Esophagus muscularis mucosa (tissue), 4 donors: ENCODE measurements around the gene HTRA1.

Source experiments
- CTCF ChIP-seq, 3 experiments: fragments of 200-600 bp in 2 of 3; fragments of 450-650 bp in 1 of 3; sonication (generic) in 2 of 3; IDR thresholded peaks; one replicate each; pipeline ENCODE4 v1.5.1; 2017 to 2019; ENCODE audit warnings: antibody characterized with exemption in 3 of 3, mild to moderate bottlenecking in 2 of 3, moderate library complexity in 1 of 3
- EP300 ChIP-seq: sonication (generic); formaldehyde crosslinking; IDR thresholded peaks from one replicate; pipeline ENCODE4 v1.6.1; 2017; ENCODE audit warnings: antibody characterized with exemption
- POLR2A ChIP-seq: fragments of 450-650 bp; IDR thresholded peaks from one replicate; pipeline ENCODE4 v1.6.1; 2017; ENCODE audit warnings: antibody characterized with exemption, moderate library complexity, mild to moderate bottlenecking, low read depth
- POLR2AphosphoS5 ChIP-seq, 2 donors: sonication (generic); formaldehyde crosslinking; IDR thresholded peaks; one replicate each; pipeline ENCODE4 v1.6.1; 2017; ENCODE audit warnings: antibody characterized with exemption in 2 of 2

GRCh38 chr10:122476333-122476695, 15.0 kb downstream of the HTRA1 start:
- TF ChIP-seq CTCF (IDR thresholded peaks at IDR 0.05), result no peak
- TF ChIP-seq POLR2A, result no peak
- no peak for TF ChIP-seq EP300
- no peak for TF ChIP-seq POLR2AphosphoS5 (IDR thresholded peaks at IDR 0.05)
